ENCODE measurements around the gene MYOF.
A peak's percentile ranks its signal among the peaks of the same experiment; 100 is the strongest.
"Not testable (repeated sequence)": the region's sequence is repeated elsewhere in the genome, so short reads cannot be mapped to it uniquely, and the experiment has no call there.

Gene MYOF

GRCh38 chr10:93451244-93451947 lies 30.7 kb downstream of the MYOF start:
- no peak for DNase-seq

GRCh38 chr10:93447970-93448369 lies 34.2 kb downstream of the MYOF start:
- no peak for DNase-seq

- no peak for DNase-seq
Observed at GRCh38 chr10:93447019-93447418, 35.1 kb downstream of the MYOF start.

GRCh38 chr10:93445978-93446720 lies 36.0 kb downstream of the MYOF start:
- no peak for DNase-seq

- DNase-seq, result peak; percentile 78
Observed at GRCh38 chr10:93445097-93445960, 36.8 kb downstream of the MYOF start.

GRCh38 chr10:93443481-93443880 lies 38.7 kb downstream of the MYOF start:
- no peak for DNase-seq

GRCh38 chr10:93442721-93443120 lies 39.4 kb downstream of the MYOF start:
- not testable (repeated sequence) for DNase-seq

- DNase-seq, result no peak
Observed at GRCh38 chr10:93440591-93441091, 41.5 kb downstream of the MYOF start.

GRCh38 chr10:93438613-93439253 lies 43.4 kb downstream of the MYOF start:
- DNase-seq, result no peak

- DNase-seq, result no peak
Observed at GRCh38 chr10:93437946-93438612, 44.1 kb downstream of the MYOF start.

GRCh38 chr10:93437086-93437945 lies 44.8 kb downstream of the MYOF start:
- no peak for DNase-seq

- no peak for DNase-seq
Observed at GRCh38 chr10:93436591-93437085, 45.5 kb downstream of the MYOF start.

GRCh38 chr10:93435621-93436397 lies 46.3 kb downstream of the MYOF start:
- no peak for DNase-seq

- DNase-seq, result no peak
Observed at GRCh38 chr10:93434991-93435491, 47.1 kb downstream of the MYOF start.

GRCh38 chr10:93431361-93431760 lies 50.8 kb downstream of the MYOF start:
- no peak for DNase-seq

GRCh38 chr10:93425861-93426260 lies 56.3 kb downstream of the MYOF start:
- DNase-seq, result no peak

- DNase-seq, result no peak
Observed at GRCh38 chr10:93422118-93422517, 60.0 kb downstream of the MYOF start.

- DNase-seq, result no peak
Observed at GRCh38 chr10:93420944-93421825, 60.9 kb downstream of the MYOF start.

- DNase-seq, result no peak
Observed at GRCh38 chr10:93420091-93420490, 62.0 kb downstream of the MYOF start.

Data from NCI-H526 treated with DMSO at 0.1 percent for 48 hours (cell line).